ENCODE measurements around the gene STX5.
"Not testable (repeated sequence)": the region's sequence is repeated elsewhere in the genome, so short reads cannot be mapped to it uniquely, and the experiment has no call there.

STX5 gene

GRCh38 chr11:62854013-62854824 is 22.4 kb upstream of the STX5 start:
- DNase-seq: peak; percentile 32

DNA sequence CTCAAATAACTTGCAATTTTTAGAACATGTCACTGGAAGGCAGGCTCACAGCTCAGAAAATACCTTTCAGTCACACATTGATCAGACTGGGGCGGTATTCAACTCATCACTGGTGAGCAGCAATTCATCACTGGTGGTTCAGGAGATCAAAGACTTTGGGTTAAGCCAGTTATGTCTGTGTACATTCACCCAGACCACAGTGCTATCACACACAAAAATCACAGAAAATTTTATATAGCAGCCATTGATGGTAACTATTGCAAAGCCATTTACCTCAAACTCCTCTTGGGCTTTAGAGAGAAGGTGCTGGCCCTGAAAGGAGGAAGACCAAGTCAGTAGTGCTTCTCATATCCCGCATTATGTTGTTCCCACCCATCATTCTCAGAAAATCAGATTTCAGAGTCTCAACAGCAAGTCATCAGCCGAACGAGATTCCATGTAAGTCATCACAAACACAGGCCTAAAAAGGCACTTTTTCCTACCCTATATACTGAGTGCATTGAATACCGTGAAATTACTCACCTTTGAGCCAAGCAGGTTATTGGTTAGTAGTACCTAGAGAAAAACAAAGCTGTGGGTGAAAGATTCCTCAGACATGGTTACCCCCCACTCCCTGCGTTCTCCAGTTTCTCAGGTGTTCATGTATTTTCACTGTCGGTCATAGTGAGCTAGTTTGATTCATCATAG is 21.6 kb upstream of the STX5 start:
- peak; percentile 9 for DNase-seq

DNA sequence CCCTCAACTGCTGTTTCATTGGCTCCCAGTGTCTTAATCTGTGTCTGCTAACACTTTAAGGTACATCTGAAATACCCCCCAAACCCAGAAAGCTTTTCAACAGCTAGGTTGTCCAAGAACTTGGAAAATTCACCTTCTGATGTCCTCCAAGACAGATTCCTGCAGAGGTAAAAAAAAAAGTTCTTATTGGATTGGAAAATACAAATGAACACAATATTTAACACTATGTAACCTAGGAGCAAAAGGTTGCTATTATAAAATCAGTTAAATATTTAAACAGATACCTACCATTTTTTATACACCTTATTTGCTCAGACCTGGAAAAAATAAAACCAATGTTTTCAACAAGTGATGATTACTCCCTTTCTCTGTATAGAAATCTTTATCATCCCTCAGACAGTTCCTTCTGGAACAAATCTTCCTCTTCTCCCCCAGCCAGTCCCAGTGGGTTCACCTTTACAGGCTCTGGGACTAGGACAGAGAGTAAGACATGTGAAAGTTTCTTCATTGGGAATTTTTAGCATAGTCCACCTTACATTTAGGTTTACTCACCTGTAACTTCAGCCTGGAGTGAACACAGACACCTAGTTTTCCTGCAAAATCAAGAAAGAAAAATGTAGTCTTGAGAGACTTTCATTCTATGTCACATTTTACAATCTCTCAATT is 20.8 kb upstream of the STX5 start:
- DNase-seq: no peak

GRCh38 chr11:62851807-62852522 is 20.1 kb upstream of the STX5 start:
- peak; percentile 25 for DNase-seq

- peak; percentile 61 for DNase-seq
Measured at GRCh38 chr11:62850911-62851806, 19.3 kb upstream of the STX5 start.

DNA sequence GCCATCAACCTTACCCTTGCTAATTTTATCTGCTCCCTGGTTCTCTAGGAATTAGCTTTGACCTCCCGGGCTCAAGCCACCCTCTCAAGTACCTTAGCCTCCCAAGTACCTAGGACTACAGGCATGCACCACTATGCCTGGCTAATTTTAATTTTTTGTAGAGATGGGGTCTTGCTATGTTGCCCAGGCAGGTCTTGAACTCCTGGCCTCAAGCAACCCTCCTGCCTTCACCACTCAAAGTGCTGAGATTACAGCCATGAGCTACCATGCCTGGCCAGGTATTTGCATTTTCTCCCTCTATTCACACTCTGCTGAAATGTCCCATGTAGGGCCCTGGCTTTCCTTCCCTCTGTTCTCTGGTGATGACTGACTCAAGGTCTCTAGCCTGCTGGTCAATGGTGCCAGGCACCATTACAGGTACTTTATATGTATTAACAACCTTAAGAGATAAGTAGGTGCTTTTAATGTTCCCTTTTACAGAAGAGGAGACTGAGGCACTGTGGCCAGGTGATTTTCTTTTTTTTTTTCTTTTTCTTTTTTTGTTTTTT is 16.0 kb upstream of the STX5 start:
- DNase-seq: no peak

DNA sequence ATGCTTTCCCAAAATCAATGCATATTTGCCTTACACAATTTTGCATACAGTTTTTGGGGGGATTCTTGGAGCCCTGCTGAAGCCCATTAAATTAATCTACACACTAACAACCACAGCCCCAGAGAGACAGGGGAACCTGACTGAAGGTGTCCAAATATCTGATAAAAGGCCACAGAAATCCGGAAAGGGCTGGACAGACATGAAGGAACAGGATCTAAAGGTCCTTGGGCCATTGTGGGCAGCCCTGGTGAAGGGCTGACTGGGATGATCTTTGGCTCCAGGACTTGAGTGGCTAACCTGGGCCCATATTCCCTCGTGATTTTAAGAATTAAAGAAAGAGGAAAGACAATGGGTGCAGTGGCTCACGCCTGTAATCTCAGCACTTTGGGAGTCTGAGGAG is 14.3 kb upstream of the STX5 start:
- no peak for DNase-seq

DNA sequence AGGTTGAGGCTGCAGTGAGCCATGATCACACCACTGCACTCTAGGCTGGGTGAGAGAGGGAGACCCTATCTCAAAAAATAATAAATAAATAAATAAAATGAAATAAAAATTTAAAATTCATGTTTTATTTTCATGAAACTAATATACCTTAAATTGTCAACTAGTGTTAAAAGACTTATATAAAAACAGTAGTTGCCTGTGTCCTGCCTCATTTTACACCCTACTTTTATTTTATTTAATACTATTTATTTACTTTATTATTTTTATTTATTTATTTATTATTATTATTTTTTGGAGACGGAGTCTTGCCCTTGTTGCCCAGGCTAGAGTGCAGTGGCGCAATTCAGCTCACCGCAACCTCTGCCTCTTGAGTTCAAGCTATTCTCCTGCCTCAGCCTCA is 12.3 kb upstream of the STX5 start:
- no peak for DNase-seq

DNA sequence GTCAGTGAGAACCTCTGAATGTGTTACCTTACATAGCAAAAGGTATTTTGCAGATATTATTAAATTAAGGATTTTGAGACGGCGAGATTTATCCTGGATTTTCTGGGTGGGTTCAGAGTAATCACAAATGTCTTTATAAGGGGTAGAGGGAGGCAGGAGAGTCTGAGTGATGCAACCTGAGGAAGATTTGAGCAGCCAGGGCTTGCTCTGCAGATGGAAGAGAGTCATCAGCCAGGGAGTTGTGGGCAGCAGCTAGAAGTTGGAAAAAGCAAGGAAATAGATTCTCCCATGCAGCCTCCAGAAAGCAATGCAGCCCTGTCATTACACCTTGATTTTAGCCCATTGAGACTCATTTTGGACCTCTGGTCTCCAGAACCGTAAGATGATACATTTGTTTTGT is 11.6 kb upstream of the STX5 start:
- DNase-seq: no peak

GRCh38 chr11:62842891-62843290 is 11.0 kb upstream of the STX5 start:
- DNase-seq: not testable (repeated sequence)

GRCh38 chr11:62842171-62842741 is 10.4 kb upstream of the STX5 start:
- peak; percentile 57 for DNase-seq

GRCh38 chr11:62841361-62842170 is 9.7 kb upstream of the STX5 start:
- peak; percentile 95 for DNase-seq

DNA sequence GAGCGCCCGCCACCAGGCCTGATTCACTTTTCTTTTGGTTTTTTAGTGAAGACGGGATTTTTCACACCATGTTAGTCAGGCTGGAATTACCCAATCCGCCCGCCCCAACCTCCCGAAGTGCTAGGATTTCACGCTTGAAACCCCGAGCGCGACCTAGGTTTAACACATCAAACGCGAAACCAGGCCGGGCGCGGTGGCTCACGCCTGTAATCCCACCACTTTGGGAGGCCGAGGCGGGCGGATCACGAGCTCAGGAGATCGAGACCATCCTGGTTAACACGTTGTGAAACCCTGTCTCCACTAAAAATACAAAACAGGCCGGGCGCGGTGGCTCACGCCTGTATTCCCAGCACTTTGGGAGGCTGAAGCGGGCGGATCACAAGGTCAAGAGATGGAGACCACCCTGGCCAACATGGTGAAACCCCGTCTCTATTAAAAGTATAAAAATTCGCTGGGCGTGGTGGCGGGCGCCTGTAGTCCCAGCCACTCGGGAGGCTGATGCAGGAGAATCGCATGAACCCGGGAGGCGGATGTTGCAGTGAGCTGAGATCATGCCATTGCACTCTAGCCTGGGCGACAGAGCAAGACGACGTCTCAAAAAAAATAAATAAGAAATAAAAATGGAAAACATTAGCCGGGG is 9.0 kb upstream of the STX5 start:
- DNase-seq: peak; percentile 74

DNA sequence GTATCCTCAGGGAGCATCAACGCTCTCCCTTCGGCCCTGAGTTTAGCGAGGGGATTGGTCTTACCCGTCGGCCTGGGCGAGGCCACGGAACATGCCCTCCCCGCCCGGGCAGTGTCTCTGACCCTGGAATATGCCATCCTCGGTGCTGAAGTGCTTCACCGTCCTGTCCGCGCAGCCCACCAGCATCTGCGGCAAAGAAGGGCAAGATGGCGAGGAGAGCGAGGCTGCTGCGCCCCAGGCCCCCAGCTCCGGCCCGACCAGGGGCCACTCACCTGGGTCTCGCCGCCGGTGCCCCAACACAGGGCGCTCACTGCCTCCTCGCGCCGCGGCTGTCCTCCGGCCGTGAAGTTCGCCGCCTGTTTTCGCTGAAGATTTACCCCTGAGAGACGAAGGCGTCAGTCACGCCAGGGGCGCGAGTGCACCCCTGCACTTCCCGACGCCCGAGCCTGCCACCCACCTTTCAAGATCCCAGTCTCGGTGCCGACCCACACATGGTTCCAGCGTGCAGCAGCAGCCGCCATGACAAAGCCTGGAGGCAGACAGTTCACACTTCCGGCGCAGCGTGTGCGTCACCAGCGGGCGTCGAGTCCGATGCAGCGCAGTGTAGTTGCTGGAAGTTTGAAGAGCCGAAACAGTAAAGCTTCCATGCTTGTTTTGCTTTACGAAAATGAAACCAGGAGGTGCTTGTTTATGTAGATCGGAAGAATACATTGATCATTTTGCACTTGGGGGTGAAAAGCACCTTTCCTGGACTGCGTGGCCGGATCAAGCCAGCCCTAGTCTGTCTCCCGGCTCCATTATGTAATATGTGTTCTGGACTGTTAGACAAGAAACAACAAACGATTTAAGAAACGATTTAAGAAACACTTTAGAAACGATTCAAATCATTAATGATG is 7.4 kb upstream of the STX5 start, which contains the start of gene WDR74:
WDR74 (minus strand) TSS at position 541 of the 896 bp plus-strand sequence; CDS start at position 521, 20 bp downstream.
- DNase-seq: peak; percentile 98

DNA sequence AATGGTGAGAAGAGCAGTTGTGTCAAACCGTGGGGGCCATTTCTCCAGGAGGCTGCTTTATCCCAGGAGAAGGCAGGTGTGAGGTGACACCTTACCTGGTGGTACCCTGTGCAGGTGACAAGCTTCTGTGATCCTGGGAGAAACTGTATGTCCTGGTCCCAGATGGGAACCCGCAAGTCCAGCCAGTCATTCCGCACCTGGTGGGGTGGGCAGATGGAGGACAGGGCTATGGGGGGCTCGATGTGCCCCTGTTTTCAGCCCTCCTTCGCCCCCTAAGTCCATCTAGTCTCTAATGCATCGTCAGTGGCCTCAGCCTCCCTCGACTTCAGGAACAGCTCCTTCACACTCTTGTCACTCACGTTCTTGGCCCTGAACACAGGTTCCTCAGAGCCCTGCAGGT is 3.5 kb upstream of the STX5 start:
- DNase-seq: no peak

DNA sequence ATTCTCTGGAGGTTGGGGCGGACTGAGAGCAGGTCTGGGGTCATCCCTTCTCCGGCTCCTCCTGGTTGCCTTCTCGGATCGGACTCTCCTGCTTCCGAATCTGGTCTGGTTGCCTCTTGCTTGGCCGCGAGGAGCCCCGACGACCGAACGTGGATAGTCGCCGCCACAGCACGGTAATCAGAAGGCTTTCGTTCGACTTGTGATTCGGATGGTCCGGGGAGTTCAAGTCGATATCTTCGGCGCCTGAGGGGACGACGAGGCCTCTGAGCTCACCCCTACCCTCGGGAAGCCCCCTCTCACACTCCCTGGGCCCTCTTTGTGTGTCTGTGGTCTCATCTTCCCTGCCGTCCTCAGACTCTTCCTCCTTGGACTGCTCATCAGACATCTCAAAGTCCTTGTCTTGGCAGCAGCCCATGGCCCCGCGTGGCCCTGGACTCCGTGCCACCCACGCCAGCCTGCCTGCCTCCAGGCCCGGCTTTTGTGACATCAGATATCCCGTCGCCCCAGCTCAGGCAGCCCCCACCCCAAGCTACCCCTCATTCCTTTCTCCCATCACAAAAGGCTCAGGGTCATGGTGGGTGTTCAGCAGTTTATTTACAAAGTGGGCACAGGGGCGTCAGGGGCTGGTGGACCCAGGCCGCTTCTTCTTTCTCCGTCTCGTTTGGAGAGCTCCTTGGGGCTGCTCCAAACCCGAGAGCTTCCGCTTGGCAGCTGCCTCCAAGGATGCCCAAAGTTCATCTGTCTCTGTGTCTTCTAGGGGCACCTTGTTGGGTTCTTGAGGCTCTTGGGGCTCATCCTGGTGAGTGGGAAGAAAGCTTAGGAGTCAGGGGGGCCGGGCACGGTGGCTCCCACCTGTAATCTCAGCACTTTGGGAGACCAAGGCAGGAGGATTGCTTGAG is 734 bp upstream of the STX5 start, which contains the start of gene TEX54:
TEX54 (minus strand) TSS at position 506 of the 899 bp plus-strand sequence.
- DNase-seq: peak; percentile 22

- DNase-seq: no peak
Measured at GRCh38 chr11:62830904-62831519, 839 bp downstream of the STX5 start.

Measured in RPMI8226 (cell line).